Activated naive CD4-positive, alpha-beta T cell treated with anti-CD3 and anti-CD28 coated beads, Interleukin-2, amount 50 U/mL, for 24 hours (primary cell): Measurements from ENCODE around the gene ITGB2.
A peak's percentile ranks its signal among the peaks of the same experiment; 100 is the strongest.
"Not testable (repeated sequence)": the region's sequence is repeated elsewhere in the genome, so short reads cannot be mapped to it uniquely, and the experiment has no call there.

Experiments
- H3K27ac Mint-ChIP-seq: one replicate; pipeline ENCODE4 v1.8.0; 2021; ENCODE audit warnings: mild to moderate bottlenecking, mixed read lengths
- H3K27me3 Mint-ChIP-seq: one replicate; pipeline ENCODE4 v1.8.0; 2021; ENCODE audit warnings: mixed read lengths
- H3K36me3 Mint-ChIP-seq: one replicate; pipeline ENCODE4 v1.8.0; 2021; ENCODE audit warnings: mixed read lengths
- H3K4me1 Mint-ChIP-seq: one replicate; pipeline ENCODE4 v1.8.0; 2021; ENCODE audit warnings: mixed read lengths
- H3K4me3 Mint-ChIP-seq: one replicate; pipeline ENCODE4 v1.8.0; 2021; ENCODE audit warnings: mild to moderate bottlenecking, mixed read lengths
- H3K9me3 Mint-ChIP-seq: one replicate; pipeline ENCODE4 v1.8.0; 2021; ENCODE audit warnings: mixed read lengths

ITGB2 gene

GRCh38 chr21:44883250-44883649 is 37.4 kb downstream of the ITGB2 start:
- no peak overlapping the region for H3K4me3 Mint-ChIP-seq
- no peak overlapping the region for H3K27ac Mint-ChIP-seq
- peaks cover 30% of the 10 kb centered on the region for H3K4me1 Mint-ChIP-seq
- no peaks in the 10 kb centered on the region for H3K27me3 Mint-ChIP-seq
- H3K9me3 Mint-ChIP-seq: no peaks in the 10 kb centered on the region
- H3K36me3 Mint-ChIP-seq: peaks cover 4% of the 10 kb centered on the region

GRCh38 chr21:44881198-44881872 is 39.4 kb downstream of the ITGB2 start:
- Mint-ChIP-seq H3K4me3 (no peak overlapping the region), H3K27me3 (no peaks in the 10 kb centered on the region), H3K9me3 (no peaks in the 10 kb centered on the region), H3K36me3 (peaks cover 3% of the 10 kb centered on the region), H3K4me1 (peaks cover 30% of the 10 kb centered on the region), H3K27ac (no peak overlapping the region)

- Mint-ChIP-seq H3K36me3 (no peaks in the 10 kb centered on the region), H3K4me1 (peaks cover 34% of the 10 kb centered on the region), H3K27me3 (no peaks in the 10 kb centered on the region), H3K9me3 (no peaks in the 10 kb centered on the region), H3K4me3 (peak overlapping the region; percentile 40), H3K27ac (peak overlapping the region; percentile 19)
Measured at GRCh38 chr21:44880405-44881197, 40.1 kb downstream of the ITGB2 start.

GRCh38 chr21:44879238-44879637 is 41.5 kb downstream of the ITGB2 start:
- H3K36me3 Mint-ChIP-seq, H3K27ac Mint-ChIP-seq, H3K4me3 Mint-ChIP-seq, H3K27me3 Mint-ChIP-seq, H3K9me3 Mint-ChIP-seq: not testable (repeated sequence)
- peaks cover 46% of the 10 kb centered on the region for H3K4me1 Mint-ChIP-seq

- Mint-ChIP-seq H3K9me3 (no peaks in the 10 kb centered on the region), H3K27me3 (no peaks in the 10 kb centered on the region), H3K36me3 (no peaks in the 10 kb centered on the region), H3K27ac (no peak overlapping the region), H3K4me1 (peaks cover 46% of the 10 kb centered on the region), H3K4me3 (no peak overlapping the region)
Measured at GRCh38 chr21:44878053-44878982, 42.4 kb downstream of the ITGB2 start.

GRCh38 chr21:44876849-44877575 is 43.7 kb downstream of the ITGB2 start:
- Mint-ChIP-seq H3K27me3 (no peaks in the 10 kb centered on the region), H3K4me1 (peaks cover 41% of the 10 kb centered on the region), H3K9me3 (no peaks in the 10 kb centered on the region), H3K27ac (no peak overlapping the region), H3K4me3 (no peak overlapping the region), H3K36me3 (no peaks in the 10 kb centered on the region)

GRCh38 chr21:44875316-44875700 is 45.4 kb downstream of the ITGB2 start:
- peaks cover 41% of the 10 kb centered on the region for H3K4me1 Mint-ChIP-seq
- H3K4me3 Mint-ChIP-seq: peak overlapping the region; percentile 85
- no peaks in the 10 kb centered on the region for H3K27me3 Mint-ChIP-seq
- H3K9me3 Mint-ChIP-seq: no peaks in the 10 kb centered on the region
- no peaks in the 10 kb centered on the region for H3K36me3 Mint-ChIP-seq
- peak overlapping the region; percentile 23 for H3K27ac Mint-ChIP-seq

- Mint-ChIP-seq H3K9me3 (no peaks in the 10 kb centered on the region), H3K4me1 (peaks cover 45% of the 10 kb centered on the region), H3K27ac (peak overlapping the region; percentile 70), H3K36me3 (no peaks in the 10 kb centered on the region), H3K27me3 (no peaks in the 10 kb centered on the region), H3K4me3 (peak overlapping the region; percentile 85)
Measured at GRCh38 chr21:44874497-44875315, 46.0 kb downstream of the ITGB2 start.

- Mint-ChIP-seq H3K4me1 (peaks cover 49% of the 10 kb centered on the region), H3K9me3 (no peaks in the 10 kb centered on the region), H3K27me3 (no peaks in the 10 kb centered on the region), H3K4me3 (peak overlapping the region; percentile 85), H3K27ac (peak overlapping the region; percentile 70), H3K36me3 (no peaks in the 10 kb centered on the region)
Measured at GRCh38 chr21:44874240-44874496, 46.5 kb downstream of the ITGB2 start.

- peaks cover 55% of the 10 kb centered on the region for H3K4me1 Mint-ChIP-seq
- peak within 1 kb of the TSS; percentile 81 for H3K27ac Mint-ChIP-seq
- H3K36me3 Mint-ChIP-seq: no peaks in the 10 kb centered on the region
- H3K9me3 Mint-ChIP-seq: no peaks in the 10 kb centered on the region
- peak within 1 kb of the TSS; percentile 93 for H3K4me3 Mint-ChIP-seq
- H3K27me3 Mint-ChIP-seq: no peaks in the 10 kb centered on the region
Measured at GRCh38 chr21:44873356-44874239, 47.1 kb downstream of the ITGB2 start, which contains the start of gene PTTG1IP. PTTG1IP (minus strand) TSS chr21:44873690; CDS start chr21:44873616, 74 bp downstream.

GRCh38 chr21:44872649-44873355 is 47.9 kb downstream of the ITGB2 start:
- Mint-ChIP-seq H3K4me1 (peaks cover 63% of the 10 kb centered on the region), H3K9me3 (no peaks in the 10 kb centered on the region), H3K27me3 (no peaks in the 10 kb centered on the region), H3K27ac (peak overlapping the region; percentile 70), H3K4me3 (peak overlapping the region; percentile 93), H3K36me3 (no peaks in the 10 kb centered on the region)

- no peaks in the 10 kb centered on the region for H3K36me3 Mint-ChIP-seq
- no peaks in the 10 kb centered on the region for H3K27me3 Mint-ChIP-seq
- H3K9me3 Mint-ChIP-seq: no peaks in the 10 kb centered on the region
- peak overlapping the region; percentile 70 for H3K27ac Mint-ChIP-seq
- peaks cover 68% of the 10 kb centered on the region for H3K4me1 Mint-ChIP-seq
- H3K4me3 Mint-ChIP-seq: peak overlapping the region; percentile 93
Measured at GRCh38 chr21:44872323-44872648, 48.4 kb downstream of the ITGB2 start.

- Mint-ChIP-seq H3K9me3 (no peaks in the 10 kb centered on the region), H3K36me3 (no peaks in the 10 kb centered on the region), H3K4me1 (peaks cover 74% of the 10 kb centered on the region)
Measured at GRCh38 chr21:44871576-44872269, 49.0 kb downstream of the ITGB2 start.

More at GRCh38 chr21:44871576-44872269, 49.0 kb downstream of the ITGB2 start:
- Mint-ChIP-seq H3K4me3 (peak overlapping the region; percentile 93), H3K27ac (peak overlapping the region; percentile 62), H3K27me3 (no peaks in the 10 kb centered on the region)
